Measurements from ENCODE around the gene PPP1CA. TPM values are rescaled to one million over a fixed set of nuclear protein-coding genes. Genes with fewer than 3 reads are reported as not detected.

PPP1CA gene
- total RNA-seq, 1 donor from 2014 or later: 239 TPM

DNA sequence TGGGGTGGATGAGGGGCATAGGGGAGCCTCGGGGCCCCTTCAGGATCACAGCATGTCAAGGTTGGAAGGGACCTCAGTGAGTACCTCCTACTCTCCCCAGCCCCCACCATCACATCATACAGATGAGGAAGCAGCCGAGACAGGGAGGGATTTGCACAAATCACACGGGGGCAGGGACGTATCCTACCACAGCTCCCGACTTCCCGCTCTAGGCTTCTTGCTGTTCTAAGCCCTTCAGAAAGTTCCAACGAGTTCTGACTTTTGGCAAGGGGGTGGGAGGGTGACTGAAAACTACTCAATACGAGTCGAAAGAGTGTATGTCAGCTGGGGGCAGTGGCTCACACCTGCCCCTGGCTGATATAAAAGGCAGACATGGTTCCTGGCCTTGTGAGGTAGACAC, 14.6 kb downstream of the PPP1CA start:
- DNase-seq (ENCODE audit: low read depth, low spot score): no peak

DNA sequence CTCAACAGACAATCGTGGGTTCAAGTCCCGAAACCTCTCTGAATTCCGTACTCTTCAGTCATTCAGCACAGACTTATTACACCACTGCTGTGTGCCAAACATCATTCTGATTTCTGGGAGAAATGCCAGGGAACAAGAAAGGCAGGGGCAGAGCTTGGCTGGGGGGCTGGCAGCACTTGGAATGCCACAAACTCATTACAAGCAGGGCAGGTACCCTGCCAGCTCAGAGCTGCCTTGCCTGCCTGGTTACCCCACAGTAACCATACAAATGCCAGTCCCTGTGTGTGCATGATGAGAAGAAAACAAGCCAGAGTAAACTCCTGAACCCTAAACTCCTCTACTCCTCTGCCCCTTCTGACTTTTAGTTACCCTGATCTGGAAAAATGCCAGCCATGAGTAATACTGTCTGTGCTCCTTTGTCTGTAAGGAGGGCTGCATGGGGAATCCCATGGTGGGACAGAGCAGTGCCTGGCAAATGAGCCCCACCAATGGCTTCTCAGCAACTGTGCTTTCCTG, 16.7 kb downstream of the PPP1CA start:
- no peak for DNase-seq (ENCODE audit: low read depth, low spot score)

DNA sequence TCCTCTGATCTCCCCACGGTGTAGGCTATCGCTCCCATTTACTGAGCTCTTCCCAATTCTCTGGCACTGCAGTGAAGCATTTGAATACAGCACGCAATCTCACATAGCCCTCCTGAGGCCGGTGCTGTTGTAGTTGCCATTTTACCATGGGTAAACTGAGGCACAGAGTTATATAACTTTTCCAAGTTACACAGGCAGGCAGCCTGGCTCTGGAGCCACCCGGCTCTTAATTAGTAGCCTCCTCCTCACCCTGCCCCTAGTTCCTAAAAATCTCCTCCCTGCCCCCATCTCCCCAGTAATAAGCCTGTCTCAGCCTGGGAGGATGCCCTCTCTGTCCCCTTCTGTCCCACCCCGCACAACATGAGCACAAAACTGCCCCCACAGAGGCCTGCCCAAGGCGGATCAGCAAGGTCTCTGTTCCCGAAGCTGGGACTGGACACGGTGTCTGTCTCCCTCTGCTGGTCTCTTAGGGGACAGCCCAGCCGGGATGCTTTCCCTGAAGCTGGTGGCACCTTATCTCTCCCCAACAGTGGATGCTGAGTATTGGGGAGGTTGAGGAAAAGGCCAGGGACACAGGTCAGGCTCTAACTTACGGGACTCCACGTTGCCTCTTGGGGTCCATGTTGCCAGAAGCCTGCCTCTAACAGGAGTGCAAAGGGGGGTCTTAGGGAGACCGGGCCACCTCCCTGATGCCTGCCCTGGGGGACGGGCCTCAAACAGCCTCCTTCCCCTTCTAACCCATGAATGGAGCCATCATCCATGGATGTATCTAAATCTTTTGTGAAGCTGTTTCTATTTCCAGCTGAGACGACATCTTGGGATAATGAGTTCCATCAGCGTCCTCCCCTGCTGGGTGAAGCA, 19.2 kb downstream of the PPP1CA start:
- DNase-seq (ENCODE audit: low read depth, low spot score): no peak

DNA sequence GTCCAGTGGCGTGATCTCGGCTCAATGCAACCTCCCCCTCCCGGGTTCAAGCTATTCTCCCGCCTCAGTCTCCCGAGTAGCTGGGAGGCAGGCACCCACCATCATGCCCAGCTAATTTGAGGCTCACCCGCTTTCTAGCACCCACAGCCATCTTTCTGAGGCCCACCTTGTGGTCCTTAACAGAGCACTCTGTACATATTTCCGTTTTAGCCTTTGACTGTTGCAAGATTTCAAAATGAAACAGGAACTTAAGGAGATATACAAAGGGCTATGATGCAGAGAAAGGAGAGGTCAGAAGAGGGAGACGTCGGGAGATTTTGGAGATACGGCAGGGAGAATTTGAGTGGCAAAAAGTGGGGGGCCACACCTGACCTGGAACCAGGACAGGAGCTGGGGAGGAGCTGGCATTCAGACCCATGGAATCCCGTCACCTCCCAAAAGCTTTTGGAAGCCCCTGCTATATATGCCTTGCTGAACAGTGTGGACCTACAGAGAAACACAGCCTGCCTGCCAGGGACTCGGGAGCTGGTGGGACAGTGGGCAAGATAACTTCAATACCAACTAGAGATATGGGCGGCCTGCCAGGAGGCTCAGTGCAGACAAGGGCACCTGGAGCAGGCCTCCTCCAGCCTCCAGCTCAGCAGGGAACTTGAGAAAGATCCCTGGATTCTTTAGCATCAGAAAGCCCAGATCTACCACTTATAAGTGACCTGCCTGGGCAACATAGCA, 20.2 kb downstream of the PPP1CA start:
- DNase-seq (ENCODE audit: low read depth, low spot score): no peak

DNA sequence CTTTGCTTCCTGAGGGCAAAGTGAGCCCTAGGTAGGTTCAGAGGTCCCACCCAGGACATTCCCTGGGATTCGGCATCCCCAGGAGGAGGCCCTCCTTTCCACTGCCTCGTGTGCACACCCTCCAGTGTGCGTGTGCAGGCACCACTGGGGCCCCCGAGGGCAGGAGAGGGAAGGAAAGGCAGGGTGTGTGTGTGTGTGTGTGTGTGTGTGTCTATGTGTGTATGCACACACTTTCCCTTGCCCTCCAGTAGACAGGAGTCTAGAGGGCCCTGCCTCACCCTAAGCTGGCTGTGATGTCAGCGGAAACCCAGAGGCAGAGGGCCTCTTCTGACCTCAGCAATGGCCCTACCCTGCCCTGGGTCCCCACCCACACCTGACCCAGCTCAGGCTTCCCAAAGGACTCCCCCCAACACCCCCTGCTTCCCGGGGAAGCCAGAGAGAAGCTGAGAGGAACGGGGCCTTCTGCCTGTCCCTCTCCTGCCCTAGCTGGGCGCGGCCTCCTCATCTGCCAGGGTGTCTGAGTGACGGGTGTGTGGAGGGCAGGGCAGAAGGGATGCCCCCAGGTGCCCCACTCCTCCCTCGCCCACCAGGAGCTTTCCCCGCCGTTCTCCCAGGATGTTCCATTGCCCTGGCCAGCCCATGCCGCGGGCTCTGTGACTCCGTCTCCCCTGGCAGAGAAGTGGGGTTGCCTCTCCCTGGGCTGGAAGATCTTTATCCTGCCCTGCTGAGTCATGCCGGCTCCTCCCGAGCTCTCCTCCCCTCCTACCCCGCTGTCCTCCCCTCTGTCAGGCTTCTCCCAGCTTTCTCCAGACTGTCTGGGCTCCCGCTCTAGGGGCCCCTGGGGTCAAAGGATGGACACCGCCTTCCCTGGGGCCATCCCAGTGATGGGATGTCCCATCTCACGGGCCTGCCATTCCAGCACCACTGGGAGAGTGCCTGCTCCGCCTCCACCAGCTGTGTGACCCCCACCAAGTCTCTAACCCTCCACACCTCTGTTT, 22.3 kb downstream of the PPP1CA start:
- DNase-seq (ENCODE audit: low read depth, low spot score): no peak

DNA sequence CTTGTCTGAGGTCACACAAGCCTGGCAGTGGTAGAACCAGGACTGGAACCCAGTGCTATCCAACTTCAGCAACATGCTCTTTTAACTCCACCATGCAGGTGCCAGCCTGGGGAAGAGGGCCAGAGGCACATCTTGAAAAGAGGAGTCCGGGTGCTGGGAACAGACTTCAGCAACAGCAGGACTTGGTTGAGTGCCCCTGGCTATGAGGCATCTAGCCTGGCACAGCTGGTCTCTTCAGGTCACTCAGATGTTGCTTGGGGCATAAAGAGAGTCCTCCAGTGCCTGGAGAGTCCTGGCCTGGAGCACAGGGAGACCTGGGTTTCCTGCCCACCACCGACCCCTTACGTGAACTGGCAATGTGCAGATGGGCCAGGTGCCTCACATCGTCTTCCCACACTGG, 23.1 kb downstream of the PPP1CA start:
- DNase-seq (ENCODE audit: low read depth, low spot score): no peak

DNA sequence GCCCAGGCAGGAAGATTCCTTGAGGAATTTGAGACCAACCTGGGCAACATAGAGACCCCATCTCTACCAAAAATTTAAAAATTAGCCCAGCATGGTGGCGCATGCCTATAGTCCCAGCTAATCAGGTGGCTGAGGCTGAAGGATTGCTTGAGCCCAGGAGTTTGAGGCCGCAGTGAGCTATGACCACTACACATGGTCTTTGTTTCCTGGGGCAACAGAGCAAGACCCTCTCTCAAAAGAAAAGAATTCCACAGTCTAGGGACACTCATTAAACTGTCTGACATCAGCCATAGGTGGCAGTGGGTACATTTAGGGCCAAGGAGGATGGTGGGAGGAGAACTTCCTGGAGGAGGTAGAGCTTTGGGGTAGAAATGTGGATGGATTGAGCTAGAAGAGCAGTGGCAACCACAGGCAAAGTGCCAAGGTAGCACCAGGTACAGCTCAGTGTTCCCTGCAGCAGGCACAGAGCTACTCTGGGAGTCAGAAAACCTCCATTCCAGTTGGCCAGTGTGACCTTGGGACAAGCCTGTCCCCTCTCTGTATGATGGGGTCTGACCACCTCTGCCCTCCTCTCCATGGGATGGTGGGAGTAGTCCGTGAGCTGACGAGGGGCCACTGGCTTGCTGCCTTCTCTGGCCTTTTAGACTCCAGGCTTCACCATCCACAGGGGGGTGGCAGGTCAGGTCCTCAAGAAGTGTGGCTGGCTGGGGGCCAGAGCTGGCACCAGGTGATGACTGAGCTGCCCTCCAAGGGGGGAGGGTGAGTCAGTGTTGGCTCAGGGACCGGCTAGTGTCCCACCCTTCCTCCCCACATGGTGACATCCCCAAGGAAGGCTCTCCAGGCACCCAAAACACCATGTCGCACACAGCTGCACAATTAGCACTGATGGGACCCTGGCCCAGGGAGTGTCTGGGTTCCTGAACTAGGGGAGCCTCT, 24.5 kb downstream of the PPP1CA start:
- DNase-seq (ENCODE audit: low read depth, low spot score): no peak

DNA sequence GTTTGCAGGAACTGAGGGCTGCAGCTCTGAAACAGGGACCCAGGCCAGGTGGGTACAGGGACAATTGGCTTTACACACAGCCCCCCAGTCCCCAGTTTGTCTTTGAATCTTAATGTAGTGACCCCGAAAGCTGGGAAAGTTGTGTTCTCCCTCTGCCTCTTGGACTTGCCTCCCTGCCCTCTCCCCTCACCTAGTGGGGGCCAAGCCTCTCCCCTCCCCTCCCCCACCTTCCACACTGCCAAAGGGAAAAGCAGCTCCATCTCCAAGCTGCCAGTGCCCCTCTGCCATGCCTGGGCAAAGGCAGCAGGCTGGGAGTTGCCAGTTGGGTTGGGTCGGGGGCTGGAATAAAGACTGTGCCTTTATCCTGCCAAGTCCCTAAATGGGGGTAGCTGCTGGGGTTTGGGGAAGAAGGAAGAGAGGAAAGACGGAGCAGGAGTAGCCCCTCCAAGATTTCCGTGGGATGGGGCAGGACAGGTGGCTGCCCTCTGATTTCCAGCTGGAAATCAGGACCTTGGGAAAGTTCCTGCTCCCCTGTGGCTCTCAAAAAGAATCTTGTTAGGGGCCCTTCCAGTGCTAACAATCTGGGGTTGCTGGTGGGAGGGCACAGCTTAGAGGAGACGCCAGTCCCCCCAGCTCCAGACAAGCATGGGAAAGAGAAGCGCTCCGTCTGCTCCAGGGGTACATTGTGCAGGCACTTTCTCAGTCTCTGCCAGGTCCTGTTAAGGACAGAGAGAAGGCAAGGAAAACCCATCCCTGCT, 25.4 kb downstream of the PPP1CA start:
- no peak for DNase-seq (ENCODE audit: low read depth, low spot score)

DNA sequence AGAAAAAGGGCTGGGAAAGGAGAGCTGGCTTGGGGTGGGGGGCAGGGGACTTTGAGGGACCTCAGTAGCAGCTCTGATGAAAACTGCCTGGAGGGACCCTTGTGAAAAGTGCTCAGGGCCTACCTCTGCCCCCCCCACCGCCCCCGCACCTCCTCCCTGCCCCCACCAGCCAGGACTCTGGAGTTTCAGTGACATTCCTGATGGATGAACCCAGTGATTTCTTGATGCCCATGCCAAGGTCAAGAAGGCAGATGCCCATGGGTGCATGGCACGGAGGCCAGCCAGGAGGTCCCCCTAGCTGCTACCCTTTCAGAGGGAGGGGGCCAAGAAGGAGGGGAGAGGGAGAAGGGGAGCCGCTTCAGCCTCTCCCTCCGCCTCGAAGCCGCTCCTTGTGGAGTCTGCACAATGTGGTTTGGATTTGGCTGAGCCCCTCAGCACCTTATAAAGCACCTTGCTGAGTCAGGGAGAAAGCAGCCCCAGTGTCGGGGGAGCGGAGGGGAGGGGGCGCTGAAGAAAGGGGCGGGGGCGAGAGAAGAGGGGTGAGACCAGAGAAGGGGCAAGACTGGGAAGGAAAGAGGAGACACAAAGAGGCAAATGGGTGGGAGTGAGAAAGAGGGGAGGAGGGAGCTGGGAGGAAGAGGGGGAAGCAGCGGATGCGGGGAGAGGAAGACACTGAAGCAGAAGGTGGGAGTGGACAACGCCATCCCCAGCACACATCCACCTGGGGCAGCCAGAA, 26.2 kb downstream of the PPP1CA start:
- no peak for DNase-seq (ENCODE audit: low read depth, low spot score)

DNA sequence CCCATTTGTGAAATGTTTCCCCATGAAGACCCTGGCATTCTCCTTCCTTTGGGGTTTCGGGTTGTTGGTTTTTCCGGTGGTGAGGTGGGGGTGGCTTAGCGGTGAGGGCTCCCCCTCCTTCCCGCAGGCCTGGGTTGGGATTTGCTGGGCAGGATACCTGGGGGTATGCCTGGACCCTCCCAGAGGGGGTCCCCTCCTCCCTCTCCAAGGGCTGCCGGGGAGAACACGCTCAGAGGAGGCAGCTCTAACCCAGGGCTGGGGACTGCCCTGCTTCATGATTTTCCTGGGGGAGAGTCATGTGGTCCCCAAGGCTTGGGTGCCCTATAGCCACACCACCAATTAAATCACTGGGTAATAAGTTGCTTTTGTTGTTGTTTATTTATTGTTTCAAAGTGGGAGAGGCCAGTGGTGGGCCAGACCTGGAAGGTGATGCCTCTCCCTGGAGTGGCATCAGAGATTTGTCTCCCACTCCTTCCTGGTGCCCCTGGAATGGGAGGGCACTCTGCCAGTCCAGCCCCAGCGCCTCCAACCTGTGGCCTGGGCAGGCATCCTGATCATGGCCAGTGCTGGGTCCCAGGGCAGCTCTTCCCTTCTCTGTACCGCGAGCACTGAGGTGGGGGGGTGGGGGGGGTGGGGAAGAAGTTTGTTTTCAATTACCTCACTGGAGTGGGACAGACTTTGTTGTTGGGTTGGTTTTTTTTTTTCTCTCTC, 26.9 kb downstream of the PPP1CA start:
- DNase-seq (ENCODE audit: low read depth, low spot score): no peak

DNA sequence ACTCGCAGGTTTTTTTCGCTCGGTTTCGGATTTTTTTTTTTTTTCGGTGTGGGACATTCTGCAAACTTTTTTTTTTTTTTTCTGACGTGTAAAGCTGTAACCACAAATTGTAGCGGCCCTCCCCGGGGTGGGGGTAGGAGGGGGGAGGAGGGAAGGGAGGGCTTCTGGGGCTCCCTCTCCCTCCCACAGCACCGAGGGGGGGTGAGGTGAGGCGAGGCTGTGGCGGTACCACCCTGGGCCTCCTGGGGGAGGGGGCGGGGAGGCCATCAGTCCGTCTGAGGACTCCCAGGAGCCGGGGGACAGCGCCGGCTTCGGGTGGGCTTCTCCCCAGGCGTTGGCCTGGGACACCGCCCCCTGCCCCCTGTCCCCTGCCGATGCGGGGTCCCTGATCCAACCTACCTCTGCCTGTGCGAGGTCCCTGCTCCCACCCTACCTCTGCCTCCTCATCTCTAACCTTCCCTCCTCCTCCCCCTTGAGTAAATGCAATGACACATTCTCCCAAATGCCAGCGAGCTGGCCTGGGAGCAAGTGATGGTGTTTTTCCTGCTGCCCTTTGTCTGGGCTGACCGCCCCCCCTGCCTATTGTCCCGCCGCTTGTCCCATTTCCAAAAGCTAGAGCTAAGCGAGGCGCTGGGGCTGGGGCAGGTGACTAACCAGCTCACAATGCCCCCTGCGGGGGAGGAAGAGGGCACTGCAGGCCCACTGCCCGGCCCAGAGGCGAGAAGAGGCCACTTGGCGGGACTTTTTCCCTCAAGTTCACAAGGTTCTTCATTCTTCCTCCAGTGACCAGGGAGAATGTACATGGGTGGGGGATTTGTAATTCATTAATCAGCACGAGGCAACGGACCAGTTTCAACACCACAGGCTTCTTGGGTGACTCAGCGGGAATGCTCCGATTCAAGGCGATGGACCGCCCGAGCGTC, 27.7 kb downstream of the PPP1CA start:
- peak; percentile 58 for DNase-seq (ENCODE audit: low read depth, low spot score)

DNA sequence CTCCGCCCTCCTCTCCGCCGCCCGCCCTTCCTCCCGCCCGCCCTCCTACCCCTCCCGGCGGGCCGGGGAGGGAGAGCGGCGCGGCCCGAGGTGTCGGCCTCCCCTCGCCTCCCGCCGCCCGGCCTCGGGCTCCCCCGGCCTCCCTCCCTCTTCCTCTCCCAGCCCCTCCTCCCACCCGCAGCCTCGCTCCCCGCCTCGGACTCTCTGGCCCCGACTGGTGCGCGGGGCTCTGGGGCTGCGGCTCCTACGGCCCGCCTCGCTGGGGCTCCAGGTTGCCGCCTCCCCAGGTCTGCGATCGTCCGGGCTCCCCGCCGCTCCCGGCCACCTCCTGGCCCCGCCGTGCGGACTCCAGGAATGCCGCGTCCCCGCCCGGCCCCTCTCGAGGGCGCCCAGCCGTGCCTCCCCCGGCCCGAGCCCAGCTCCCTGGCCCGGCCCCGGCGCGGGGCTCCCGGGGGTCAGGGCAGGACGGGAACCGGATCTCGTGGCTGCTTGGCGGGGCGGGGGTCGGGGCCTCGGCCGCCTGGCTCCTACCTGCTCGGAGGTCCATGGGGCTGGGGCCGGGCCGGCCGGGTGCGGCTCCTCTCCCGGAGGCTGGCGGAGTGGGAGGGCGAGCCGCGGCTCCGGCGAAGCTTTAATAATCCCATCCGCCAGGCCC, 28.5 kb downstream of the PPP1CA start, which contains the start of gene CLCF1:
CLCF1 (minus strand) TSS at position 606 of the 655 bp plus-strand sequence; CDS start at position 547, 59 bp downstream.
- DNase-seq (ENCODE audit: low read depth, low spot score): no peak

DNA sequence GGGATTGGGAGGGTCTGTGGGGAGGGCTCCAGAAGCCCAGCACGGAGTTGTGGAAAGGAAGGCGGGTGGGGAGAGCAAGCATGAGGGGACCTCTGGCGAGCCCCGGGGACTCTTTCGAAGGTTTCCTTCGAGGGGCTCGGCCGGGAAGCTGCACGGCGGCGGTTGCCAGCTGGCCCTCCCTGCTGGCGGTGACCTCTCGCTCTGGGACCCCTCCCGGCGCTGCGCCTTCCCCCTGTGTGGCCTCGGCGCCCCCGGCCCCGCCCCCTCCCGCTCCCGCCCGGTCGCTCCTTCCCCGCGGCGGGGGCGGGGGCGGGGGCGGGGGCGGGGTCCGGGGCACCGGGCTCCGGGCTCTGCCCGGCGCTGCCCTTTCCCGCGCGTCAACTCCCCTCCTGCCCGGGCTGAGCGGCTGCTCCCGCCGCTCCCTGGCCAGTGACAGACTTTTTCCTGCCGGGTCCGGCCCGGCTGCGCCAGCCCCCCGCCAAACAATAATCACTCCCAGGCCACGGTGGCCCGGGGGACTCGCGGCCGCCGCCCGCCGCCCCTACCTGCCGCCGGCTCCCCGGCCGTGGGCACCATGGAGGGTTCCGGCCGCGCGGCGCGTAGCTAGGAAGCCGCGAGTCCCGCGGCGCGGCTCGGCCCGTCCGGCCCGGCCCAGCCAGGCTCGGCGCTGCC, 29.2 kb downstream of the PPP1CA start:
- no peak for DNase-seq (ENCODE audit: low read depth, low spot score)

DNA sequence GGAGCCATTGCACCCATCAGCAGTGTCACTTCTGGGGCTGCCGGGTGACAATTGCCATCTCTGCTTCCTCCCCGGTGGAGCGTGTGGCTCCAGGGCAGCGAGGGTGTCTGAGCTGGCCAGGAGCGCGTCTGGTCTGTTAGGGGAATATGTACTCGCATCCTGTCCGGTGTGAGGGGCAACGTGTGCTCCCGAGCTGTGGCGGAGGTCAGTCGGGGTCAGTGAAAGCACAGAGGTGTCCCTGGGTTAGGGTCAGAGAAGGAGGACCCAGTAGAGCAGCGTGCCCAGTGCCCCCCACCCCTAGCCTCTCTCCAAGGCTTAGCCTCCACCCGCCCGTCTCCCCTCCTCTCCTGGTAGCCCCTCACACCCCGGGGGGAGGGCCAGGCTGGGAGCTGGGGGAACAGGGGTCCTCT, 29.7 kb downstream of the PPP1CA start:
- DNase-seq (ENCODE audit: low read depth, low spot score): no peak

DNA sequence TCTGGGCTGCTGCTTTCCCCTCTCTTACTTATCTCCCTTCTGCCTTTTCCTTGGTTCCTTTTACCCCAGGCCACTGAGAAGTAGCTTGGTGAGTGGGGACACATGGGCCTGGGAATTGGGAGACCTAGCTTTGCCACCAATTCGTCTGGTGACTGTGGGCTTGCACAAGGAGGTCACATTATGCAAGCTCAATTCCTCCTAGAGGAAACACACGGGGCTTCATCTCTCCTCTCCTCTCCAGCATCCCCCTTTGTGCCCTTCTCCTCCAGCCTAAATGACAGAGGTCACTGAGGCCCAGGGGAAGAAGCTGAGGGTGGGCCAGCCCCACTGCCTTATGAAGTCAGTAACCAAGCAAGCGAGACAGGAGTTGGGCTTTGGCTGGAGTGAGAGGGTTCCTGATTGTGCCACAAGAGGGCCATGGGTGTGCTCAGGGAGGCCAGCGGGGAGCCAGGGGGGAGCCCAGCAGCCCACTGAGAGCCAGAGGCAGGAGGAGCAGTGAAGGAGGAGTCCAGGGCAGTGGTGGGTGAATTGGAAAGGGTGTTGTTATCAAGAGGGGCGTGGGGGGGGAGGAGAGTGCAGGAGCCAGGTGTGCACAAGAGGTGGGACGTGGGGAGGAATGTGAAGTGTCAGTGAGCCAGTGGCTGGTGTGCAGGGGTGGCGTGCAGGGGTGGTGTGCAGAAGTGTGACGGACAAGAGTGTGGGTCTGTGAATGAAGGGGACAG, 30.3 kb downstream of the PPP1CA start:
- no peak for DNase-seq (ENCODE audit: low read depth, low spot score)
